ENCODE results near the gene ZYG11B.
"Not testable (repeated sequence)": the region's sequence is repeated elsewhere in the genome, so short reads cannot be mapped to it uniquely, and the experiment has no call there.

The ZYG11B gene

GRCh38 chr1:52839175-52839574 is 112.9 kb downstream of the ZYG11B start:
- H3K4me3 ChIP-seq (ENCODE audit: low read depth, low read length); H3K18ac ChIP-seq (ENCODE audit: low read length); H3K36me3 ChIP-seq (ENCODE audit: control insufficient read depth in 1 of 2, insufficient read depth in 2 of 2, low read length in 2 of 2); H4K8ac ChIP-seq (ENCODE audit: low read depth, low read length); H3K4me1 ChIP-seq (ENCODE audit: control insufficient read depth in 1 of 2, insufficient read depth in 2 of 2, low read length in 2 of 2); H4K12ac ChIP-seq (ENCODE audit: low read depth, low read length); H3K23ac ChIP-seq (ENCODE audit: low read length); H3K79me2 ChIP-seq (ENCODE audit: control insufficient read depth, insufficient read depth, low read length, poor library complexity); H2AK5ac ChIP-seq (ENCODE audit: low read length); H2BK5ac ChIP-seq (ENCODE audit: low read depth, low read length, poor library complexity); H3K9ac ChIP-seq (ENCODE audit: low read length); H4K91ac ChIP-seq (ENCODE audit: low read depth, low read length); H3K4ac ChIP-seq (ENCODE audit: low read depth, low read length); H3K79me1 ChIP-seq (ENCODE audit: low read length); H2AFZ ChIP-seq (ENCODE audit: insufficient read depth, low read length, poor library complexity); H2BK120ac ChIP-seq (ENCODE audit: insufficient read depth, low read length, poor library complexity); DNase-seq; H2BK12ac ChIP-seq (ENCODE audit: low read length); H3K9me3 ChIP-seq (ENCODE audit: insufficient read depth, low read depth, low read length); H3K27ac ChIP-seq (ENCODE audit: low read depth, low read length); H3K4me2 ChIP-seq (ENCODE audit: low read length); H3K14ac ChIP-seq (ENCODE audit: low read length): not testable (repeated sequence)
- no CpG with 5 or more reads among the region's 10 CpGs for WGBS (ENCODE audit: extremely low coverage, insufficient coverage, insufficient read length)
- peaks cover 14% of the 10 kb centered on the region for H3K27me3 ChIP-seq (ENCODE audit: insufficient read depth, low read length)

- no peak within 1 kb of the TSS for H2BK5ac ChIP-seq (ENCODE audit: low read depth, low read length, poor library complexity)
- peaks cover 7 to 9% of the 10 kb centered on the region in 2 experiments for H3K4me1 ChIP-seq (ENCODE audit: control insufficient read depth in 1 of 2, insufficient read depth in 2 of 2, low read length in 2 of 2)
- H4K12ac ChIP-seq (ENCODE audit: low read depth, low read length), result peak within 1 kb of the TSS; percentile 37
- peak within 1 kb of the TSS; percentile 97 for H2AFZ ChIP-seq (ENCODE audit: insufficient read depth, low read length, poor library complexity)
- no peaks in the 10 kb centered on the region for H3K36me3 ChIP-seq (ENCODE audit: control insufficient read depth in 1 of 2, insufficient read depth in 2 of 2, low read length in 2 of 2)
- no peaks in the 10 kb centered on the region for H3K9me3 ChIP-seq (ENCODE audit: insufficient read depth, low read depth, low read length)
- H4K8ac ChIP-seq (ENCODE audit: low read depth, low read length), result peak within 1 kb of the TSS; percentile 12
- H3K9ac ChIP-seq (ENCODE audit: low read length), result no peak within 1 kb of the TSS
- DNase-seq, result peak; percentile 79 to 83
- no peaks in the 10 kb centered on the region for H3K79me2 ChIP-seq (ENCODE audit: control insufficient read depth, insufficient read depth, low read length, poor library complexity)
- peak within 1 kb of the TSS; percentile 72 for H3K4me2 ChIP-seq (ENCODE audit: low read length)
- H3K18ac ChIP-seq (ENCODE audit: low read length), result no peak within 1 kb of the TSS
- H3K79me1 ChIP-seq (ENCODE audit: low read length), result no peaks in the 10 kb centered on the region
- no CpG with 5 or more reads among the region's 88 CpGs for WGBS (ENCODE audit: extremely low coverage, insufficient coverage, insufficient read length)
- H3K23ac ChIP-seq (ENCODE audit: low read length), result no peak within 1 kb of the TSS
- peak within 1 kb of the TSS; percentile 66 for H3K4me3 ChIP-seq (ENCODE audit: low read depth, low read length)
- H2AK5ac ChIP-seq (ENCODE audit: low read length), result no peak within 1 kb of the TSS
- H3K4ac ChIP-seq (ENCODE audit: low read depth, low read length), result no peak within 1 kb of the TSS
- H3K27me3 ChIP-seq (ENCODE audit: insufficient read depth, low read length), result peaks cover 14% of the 10 kb centered on the region
- H3K14ac ChIP-seq (ENCODE audit: low read length), result no peak within 1 kb of the TSS
- H2BK120ac ChIP-seq (ENCODE audit: insufficient read depth, low read length, poor library complexity), result no peak within 1 kb of the TSS
- H3K27ac ChIP-seq (ENCODE audit: low read depth, low read length), result no peak within 1 kb of the TSS
- H2BK12ac ChIP-seq (ENCODE audit: low read length), result no peak within 1 kb of the TSS
- no peak within 1 kb of the TSS for H4K91ac ChIP-seq (ENCODE audit: low read depth, low read length)
Measured at GRCh38 chr1:52842643-52843310, 116.5 kb downstream of the ZYG11B start, which contains the start of gene ZYG11A. Gene ZYG11A (plus strand): TSS chr1:52842760. CDS start chr1:52842884, 124 bp downstream.

GRCh38 chr1:52845119-52845518 is 118.9 kb downstream of the ZYG11B start:
- no CpG with 5 or more reads among the region's 6 CpGs for WGBS (ENCODE audit: extremely low coverage, insufficient coverage, insufficient read length)
- H3K9ac ChIP-seq (ENCODE audit: low read length); H2AK5ac ChIP-seq (ENCODE audit: low read length); H4K91ac ChIP-seq (ENCODE audit: low read depth, low read length); H3K27ac ChIP-seq (ENCODE audit: low read depth, low read length); H3K14ac ChIP-seq (ENCODE audit: low read length); H3K4me2 ChIP-seq (ENCODE audit: low read length); H3K4me1 ChIP-seq (ENCODE audit: control insufficient read depth in 1 of 2, insufficient read depth in 2 of 2, low read length in 2 of 2); H2AFZ ChIP-seq (ENCODE audit: insufficient read depth, low read length, poor library complexity); H3K23ac ChIP-seq (ENCODE audit: low read length); H2BK5ac ChIP-seq (ENCODE audit: low read depth, low read length, poor library complexity); H2BK120ac ChIP-seq (ENCODE audit: insufficient read depth, low read length, poor library complexity); H3K79me2 ChIP-seq (ENCODE audit: control insufficient read depth, insufficient read depth, low read length, poor library complexity); H3K4ac ChIP-seq (ENCODE audit: low read depth, low read length); H3K18ac ChIP-seq (ENCODE audit: low read length); H4K12ac ChIP-seq (ENCODE audit: low read depth, low read length); H3K36me3 ChIP-seq (ENCODE audit: control insufficient read depth in 1 of 2, insufficient read depth in 2 of 2, low read length in 2 of 2); H4K8ac ChIP-seq (ENCODE audit: low read depth, low read length); H3K9me3 ChIP-seq (ENCODE audit: insufficient read depth, low read depth, low read length); H2BK12ac ChIP-seq (ENCODE audit: low read length); H3K79me1 ChIP-seq (ENCODE audit: low read length); DNase-seq; H3K4me3 ChIP-seq (ENCODE audit: low read depth, low read length): not testable (repeated sequence)
- H3K27me3 ChIP-seq (ENCODE audit: insufficient read depth, low read length), result peaks cover 14% of the 10 kb centered on the region

GRCh38 chr1:52848423-52848822 is 122.2 kb downstream of the ZYG11B start:
- H3K23ac ChIP-seq (ENCODE audit: low read length), result no peak overlapping the region
- H3K79me2 ChIP-seq (ENCODE audit: control insufficient read depth, insufficient read depth, low read length, poor library complexity), result no peaks in the 10 kb centered on the region

More at GRCh38 chr1:52848423-52848822, 122.2 kb downstream of the ZYG11B start:
- Histone ChIP-seq H4K12ac (ENCODE audit: low read depth, low read length) (no peak overlapping the region), H2BK5ac (ENCODE audit: low read depth, low read length, poor library complexity) (no peak overlapping the region), H3K9me3 (ENCODE audit: insufficient read depth, low read depth, low read length) (no peaks in the 10 kb centered on the region), H4K91ac (ENCODE audit: low read depth, low read length) (no peak overlapping the region), H2BK120ac (ENCODE audit: insufficient read depth, low read length, poor library complexity) (no peak overlapping the region), H4K8ac (ENCODE audit: low read depth, low read length) (no peak overlapping the region), H3K4ac (ENCODE audit: low read depth, low read length) (no peak overlapping the region), H2BK12ac (ENCODE audit: low read length) (no peak overlapping the region), H3K27me3 (ENCODE audit: insufficient read depth, low read length) (peaks cover 5% of the 10 kb centered on the region), H2AFZ (ENCODE audit: insufficient read depth, low read length, poor library complexity) (no peak overlapping the region), H3K79me1 (ENCODE audit: low read length) (no peaks in the 10 kb centered on the region), H3K4me2 (ENCODE audit: low read length) (no peak overlapping the region), H3K18ac (ENCODE audit: low read length) (no peak overlapping the region), H3K9ac (ENCODE audit: low read length) (no peak overlapping the region), H3K4me3 (ENCODE audit: low read depth, low read length) (no peak overlapping the region), H3K36me3 (ENCODE audit: control insufficient read depth in 1 of 2, insufficient read depth in 2 of 2, low read length in 2 of 2) (no peaks in the 10 kb centered on the region), H2AK5ac (ENCODE audit: low read length) (no peak overlapping the region), H3K4me1 (ENCODE audit: control insufficient read depth in 1 of 2, insufficient read depth in 2 of 2, low read length in 2 of 2) (no peaks in the 10 kb centered on the region), H3K14ac (ENCODE audit: low read length) (no peak overlapping the region), H3K27ac (ENCODE audit: low read depth, low read length) (no peak overlapping the region)
- DNase-seq, result no peak
- WGBS (ENCODE audit: extremely low coverage, insufficient coverage, insufficient read length), result no CpG with 5 or more reads among the region's 5 CpGs
